ENCODE results near the gene SERPINB7. TPM values are rescaled to one million over a fixed set of nuclear protein-coding genes. Genes with fewer than 3 reads are reported as not detected.
"Not testable (repeated sequence)": the region's sequence is repeated elsewhere in the genome, so short reads cannot be mapped to it uniquely, and the experiment has no call there.

SERPINB7 gene
- under 1 TPM; 0.55 to 0.90 (median 0.65) TPM for polyA plus RNA-seq (ENCODE audit: insufficient read length in 4 of 4)

GRCh38 chr18:63775166-63775730, at the start of gene SERPINB7:
Gene SERPINB7 (plus strand): TSS chr18:63775418. CDS start chr18:63782373, 6,955 bp downstream.
- DNase-seq (ENCODE audit: low read depth in 4 of 4, low spot score in 3 of 4) = no peak

- DNase-seq (ENCODE audit: low read depth in 4 of 4, low spot score in 3 of 4) = no peak
Measured at GRCh38 chr18:63725682-63726480, 49.3 kb upstream of the SERPINB7 start.

- DNase-seq (ENCODE audit: low read depth in 4 of 4, low spot score in 3 of 4) = no peak
Measured at GRCh38 chr18:63730773-63731172, 44.4 kb upstream of the SERPINB7 start.

GRCh38 chr18:63731215-63731614, 44.0 kb upstream of the SERPINB7 start:
- no peak for DNase-seq (ENCODE audit: low read depth in 4 of 4, low spot score in 3 of 4)

- no peak for DNase-seq (ENCODE audit: low read depth in 4 of 4, low spot score in 3 of 4)
Measured at GRCh38 chr18:63736876-63737275, 38.3 kb upstream of the SERPINB7 start.

- no peak for DNase-seq (ENCODE audit: low read depth in 4 of 4, low spot score in 3 of 4)
Measured at GRCh38 chr18:63741769-63742168, 33.4 kb upstream of the SERPINB7 start.

GRCh38 chr18:63747006-63747405, 28.2 kb upstream of the SERPINB7 start:
- no peak for DNase-seq (ENCODE audit: low read depth in 4 of 4, low spot score in 3 of 4)

- no peak for DNase-seq (ENCODE audit: low read depth in 4 of 4, low spot score in 3 of 4)
Measured at GRCh38 chr18:63749489-63749888, 25.7 kb upstream of the SERPINB7 start.

GRCh38 chr18:63752636-63753035, 22.6 kb upstream of the SERPINB7 start:
- no peak for DNase-seq (ENCODE audit: low read depth in 4 of 4, low spot score in 3 of 4)

GRCh38 chr18:63753676-63754075, 21.5 kb upstream of the SERPINB7 start:
- DNase-seq (ENCODE audit: low read depth in 4 of 4, low spot score in 3 of 4) = no peak

- no peak for DNase-seq (ENCODE audit: low read depth in 4 of 4, low spot score in 3 of 4)
Measured at GRCh38 chr18:63757541-63757940, 17.7 kb upstream of the SERPINB7 start.

- no peak for DNase-seq (ENCODE audit: low read depth in 4 of 4, low spot score in 3 of 4)
Measured at GRCh38 chr18:63758615-63759240, 16.5 kb upstream of the SERPINB7 start.

- DNase-seq (ENCODE audit: low read depth in 4 of 4, low spot score in 3 of 4) = not testable (repeated sequence)
Measured at GRCh38 chr18:63759786-63760185, 15.4 kb upstream of the SERPINB7 start.

GRCh38 chr18:63762518-63762917, 12.7 kb upstream of the SERPINB7 start:
- no peak for DNase-seq (ENCODE audit: low read depth in 4 of 4, low spot score in 3 of 4)

- DNase-seq (ENCODE audit: low read depth in 4 of 4, low spot score in 3 of 4) = no peak
Measured at GRCh38 chr18:63763831-63764600, 11.2 kb upstream of the SERPINB7 start.

GRCh38 chr18:63765837-63766236, 9.4 kb upstream of the SERPINB7 start:
- no peak for DNase-seq (ENCODE audit: low read depth in 4 of 4, low spot score in 3 of 4)

- DNase-seq (ENCODE audit: low read depth in 4 of 4, low spot score in 3 of 4) = no peak
Measured at GRCh38 chr18:63773551-63773950, 1.7 kb upstream of the SERPINB7 start.

GRCh38 chr18:63774511-63774910, 707 bp upstream of the SERPINB7 start:
- no peak for DNase-seq (ENCODE audit: low read depth in 4 of 4, low spot score in 3 of 4)

- DNase-seq (ENCODE audit: low read depth in 4 of 4, low spot score in 3 of 4) = no peak
Measured at GRCh38 chr18:63779386-63779785, 4.2 kb downstream of the SERPINB7 start.

- DNase-seq (ENCODE audit: low read depth in 4 of 4, low spot score in 3 of 4) = no peak
Measured at GRCh38 chr18:63783394-63783793, 8.2 kb downstream of the SERPINB7 start.
